Right atrium auricular region (tissue), 2 donors: ENCODE results near the gene PHACTR1. TPM values are rescaled to one million over a fixed set of nuclear protein-coding genes. Genes with fewer than 3 reads are reported as not detected.

ENCODE experiments used
- DNase-seq: peaks from one replicate; pipeline ENCODE4 v3.0.0-alpha.2; 2019; ENCODE audit warnings: low spot score
- H3K27ac ChIP-seq, 2 donors: fragments of 200-600 bp; sonication (generic); 1 replicate in 1 of 2; 2 replicates in 1 of 2; pipeline ENCODE4 v1.5.1; 2016 to 2019
- H3K27me3 ChIP-seq, 2 donors: fragments of 200-600 bp; sonication (generic); one replicate each; pipeline versions ENCODE4 v1.5.1 to v1.6.0; 2017 to 2019
- H3K36me3 ChIP-seq: fragments of 200-600 bp; sonication (generic); one replicate; pipeline ENCODE4 v1.5.1; 2016
- H3K4me1 ChIP-seq, 2 donors: fragments of 200-600 bp; sonication (generic); one replicate each; pipeline versions ENCODE4 v1.5.1 to v1.6.0; 2017 to 2019
- H3K4me3 ChIP-seq, 2 donors: fragments of 200-600 bp; sonication (generic); 1 replicate in 1 of 2; 2 replicates in 1 of 2; pipeline ENCODE4 v1.5.1; 2017 to 2019; ENCODE audit warnings: mild to moderate bottlenecking in 1 of 2, moderate library complexity in 1 of 2
- H3K9me3 ChIP-seq, 2 donors: fragments of 200-600 bp; sonication (generic); one replicate each; pipeline ENCODE4 v1.5.1; 2019
- CTCF ChIP-seq, 2 donors: fragments of 200-600 bp; sonication (generic); IDR thresholded peaks; one replicate each; pipeline ENCODE4 v1.5.1; 2019; ENCODE audit warnings: antibody characterized with exemption in 2 of 2
- total RNA-seq, 2 donors: library from RNA; depleted of rRNA; stranded (reverse); fragments of >200 nt; gene quantifications; one replicate each; pipeline ENCODE4 v1.1.0, GENCODE V29; 2016

PHACTR1 gene
- total RNA-seq, 2 donors from 2014 or later, result 19.1 to 46.0 TPM

- DNase-seq, result no peak
- H3K36me3 ChIP-seq, result no peaks in the 10 kb centered on the region
- no peak overlapping the region for H3K4me3 ChIP-seq
- no peak for TF ChIP-seq CTCF (IDR thresholded peaks at IDR 0.05)
- no peaks in the 10 kb centered on the region for H3K9me3 ChIP-seq
- no peaks in the 10 kb centered on the region for H3K27me3 ChIP-seq
- H3K4me1 ChIP-seq, result no peaks in the 10 kb centered on the region
- H3K27ac ChIP-seq, result no peak overlapping the region
These were observed 372.9 kb downstream of the PHACTR1 start for GRCh38 chr6:13089296-13089994.

- no peak overlapping the region for H3K27ac ChIP-seq
- no peak for DNase-seq
- H3K9me3 ChIP-seq, result no peaks in the 10 kb centered on the region
- TF ChIP-seq CTCF (IDR thresholded peaks at IDR 0.05), result no peak
- H3K4me1 ChIP-seq, result peaks cover 0 to under 1% of the 10 kb centered on the region in 2 donors
- H3K36me3 ChIP-seq, result no peaks in the 10 kb centered on the region
- no peaks in the 10 kb centered on the region for H3K27me3 ChIP-seq
- H3K4me3 ChIP-seq, result no peak overlapping the region
These were observed 374.6 kb downstream of the PHACTR1 start for GRCh38 chr6:13091192-13091591.

- DNase-seq, result no peak
- Histone ChIP-seq H3K4me3 (no peak overlapping the region), H3K9me3 (no peaks in the 10 kb centered on the region), H3K36me3 (no peaks in the 10 kb centered on the region), H3K27ac (no peak overlapping the region), H3K27me3 (no peaks in the 10 kb centered on the region), H3K4me1 (peaks cover 0 to 20% of the 10 kb centered on the region in 2 donors)
- TF ChIP-seq CTCF (IDR thresholded peaks at IDR 0.05), result no peak
These were observed 378.3 kb downstream of the PHACTR1 start for GRCh38 chr6:13094781-13095425.

- no peak overlapping the region for H3K27ac ChIP-seq
- no peaks in the 10 kb centered on the region for H3K27me3 ChIP-seq
- no peaks in the 10 kb centered on the region for H3K9me3 ChIP-seq
- no peak overlapping the region for H3K4me3 ChIP-seq
- H3K36me3 ChIP-seq, result no peaks in the 10 kb centered on the region
- peaks cover 0 to 20% of the 10 kb centered on the region in 2 donors for H3K4me1 ChIP-seq
- DNase-seq, result no peak
- no peak for TF ChIP-seq CTCF (IDR thresholded peaks at IDR 0.05)
These were observed 379.5 kb downstream of the PHACTR1 start for GRCh38 chr6:13096084-13096483.

GRCh38 chr6:13097454-13097853 lies 380.9 kb downstream of the PHACTR1 start:
- no peak overlapping the region for H3K27ac ChIP-seq
- H3K4me3 ChIP-seq, result no peak overlapping the region
- H3K4me1 ChIP-seq, result peaks cover 0 to 20% of the 10 kb centered on the region in 2 donors
- H3K9me3 ChIP-seq, result no peaks in the 10 kb centered on the region
- DNase-seq, result no peak
- H3K36me3 ChIP-seq, result no peaks in the 10 kb centered on the region
- TF ChIP-seq CTCF (IDR thresholded peaks at IDR 0.05), result no peak
- H3K27me3 ChIP-seq, result no peaks in the 10 kb centered on the region
